ENCODE results near the gene HERC3. TPM values are rescaled to one million over a fixed set of nuclear protein-coding genes. Genes with fewer than 3 reads are reported as not detected.

The HERC3 gene
- total RNA-seq, 1 experiment from 2014 or later = 16.9 TPM

GRCh38 chr4:88629826-88630225, 37.5 kb downstream of the HERC3 start:
- H3K4me1 ChIP-seq (replicated peaks; ENCODE audit: insufficient read depth) = peaks cover 4% of the 10 kb centered on the region; the same call in 1 of the 2 replicates
- H3K4me2 ChIP-seq = no peak overlapping the region
- no peaks in the 10 kb centered on the region for H3K27me3 ChIP-seq (ENCODE audit: insufficient read depth, low read depth)
- DNase-seq = no peak
- no peaks in the 10 kb centered on the region for H4K20me1 ChIP-seq (ENCODE audit: insufficient read depth)
- no peak for TF ChIP-seq EZH2 (IDR thresholded peaks at IDR 0.05; ENCODE audit: low read depth)
- TF ChIP-seq CTCF (conservative IDR thresholded peaks at IDR 0.05) = no peak
- H3K27ac ChIP-seq = peak overlapping the region; percentile 24; the same call in 1 of the 2 replicates
- H3K36me3 ChIP-seq (ENCODE audit: low read depth) = no peaks in the 10 kb centered on the region
- no peak overlapping the region for H2AFZ ChIP-seq
- no peaks in the 10 kb centered on the region for H3F3A ChIP-seq (ENCODE audit: insufficient read depth, low read depth)
- no peaks in the 10 kb centered on the region for H3K9me3 ChIP-seq (ENCODE audit: insufficient read depth, low read depth)
- no peaks in the 10 kb centered on the region for H3K79me2 ChIP-seq (ENCODE audit: low read depth)
- BruUV-seq (replicated peaks) = no TSS peak
- intact Hi-C loops (cut with micrococcal nuclease; ENCODE audit: unreplicated experiment) = no loop called here
- no peaks in the 10 kb centered on the region for H3K9me2 ChIP-seq (ENCODE audit: insufficient read depth)
- CTCF ChIA-PET = no interaction called here
- H3K4me3 ChIP-seq = no peak overlapping the region
- POLR2A ChIA-PET (ENCODE audit: unreplicated experiment) = no interaction called here

- Histone ChIP-seq H3K27ac (peak overlapping the region; percentile 24; the same call in 1 of the 2 replicates), H4K20me1 (ENCODE audit: insufficient read depth) (no peaks in the 10 kb centered on the region), H3K36me3 (ENCODE audit: low read depth) (no peaks in the 10 kb centered on the region), H3K4me1 (replicated peaks; ENCODE audit: insufficient read depth) (peaks cover 4% of the 10 kb centered on the region; the same call in 1 of the 2 replicates), H2AFZ (no peak overlapping the region), H3K4me3 (no peak overlapping the region), H3K79me2 (ENCODE audit: low read depth) (no peaks in the 10 kb centered on the region), H3K27me3 (ENCODE audit: insufficient read depth, low read depth) (no peaks in the 10 kb centered on the region), H3K4me2 (no peak overlapping the region), H3K9me2 (ENCODE audit: insufficient read depth) (no peaks in the 10 kb centered on the region), H3F3A (ENCODE audit: insufficient read depth, low read depth) (no peaks in the 10 kb centered on the region), H3K9me3 (ENCODE audit: insufficient read depth, low read depth) (no peaks in the 10 kb centered on the region)
- no peak for DNase-seq
- CTCF ChIA-PET = no interaction called here
- POLR2A ChIA-PET (ENCODE audit: unreplicated experiment) = no interaction called here
- intact Hi-C loops (cut with micrococcal nuclease; ENCODE audit: unreplicated experiment) = no loop called here
- no TSS peak for BruUV-seq (replicated peaks)
- TF ChIP-seq EZH2 (IDR thresholded peaks at IDR 0.05; ENCODE audit: low read depth) (no peak), CTCF (conservative IDR thresholded peaks at IDR 0.05) (no peak)
Observed at GRCh38 chr4:88630756-88631155, 38.5 kb downstream of the HERC3 start.

- Histone ChIP-seq H3K36me3 (ENCODE audit: low read depth) (no peaks in the 10 kb centered on the region), H3K27ac (no peak overlapping the region), H3K27me3 (ENCODE audit: insufficient read depth, low read depth) (no peaks in the 10 kb centered on the region), H3K4me3 (no peak overlapping the region), H3K4me1 (replicated peaks; ENCODE audit: insufficient read depth) (no peaks in the 10 kb centered on the region), H3K9me3 (ENCODE audit: insufficient read depth, low read depth) (no peaks in the 10 kb centered on the region; the same call in 1 of the 2 replicates), H3K9me2 (ENCODE audit: insufficient read depth) (no peaks in the 10 kb centered on the region), H3F3A (ENCODE audit: insufficient read depth, low read depth) (no peaks in the 10 kb centered on the region), H3K79me2 (ENCODE audit: low read depth) (no peaks in the 10 kb centered on the region), H3K4me2 (no peak overlapping the region), H2AFZ (no peak overlapping the region), H4K20me1 (ENCODE audit: insufficient read depth) (no peaks in the 10 kb centered on the region)
- BruUV-seq (replicated peaks) = no TSS peak
- DNase-seq = no peak
- ChIA-PET CTCF (no interaction called here), POLR2A (ENCODE audit: unreplicated experiment) (no interaction called here)
- intact Hi-C loops (cut with micrococcal nuclease; ENCODE audit: unreplicated experiment) = no loop called here
- TF ChIP-seq CTCF (conservative IDR thresholded peaks at IDR 0.05) = no peak
- no peak for TF ChIP-seq EZH2 (IDR thresholded peaks at IDR 0.05; ENCODE audit: low read depth)
Observed at GRCh38 chr4:88643932-88644331, 51.7 kb downstream of the HERC3 start.
